Fibroblast of skin of left quadriceps (primary cell): ENCODE measurements around the gene CEACAM20.
"Not testable (repeated sequence)": the region's sequence is repeated elsewhere in the genome, so short reads cannot be mapped to it uniquely, and the experiment has no call there.

Experiments
- DNase-seq, 2 experiments: peaks; one replicate each; pipeline ENCODE4 v3.0.0-alpha.2; 2013; ENCODE audit warnings: low read depth in 2 of 2

Gene CEACAM20

GRCh38 chr19:44548736-44549135 is 19.3 kb upstream of the CEACAM20 start:
- peak; percentile 16 to 23 for DNase-seq

- DNase-seq = no peak
Measured at GRCh38 chr19:44544031-44544430, 14.6 kb upstream of the CEACAM20 start.

- no peak for DNase-seq
Measured at GRCh38 chr19:44542671-44543070, 13.2 kb upstream of the CEACAM20 start.

GRCh38 chr19:44540736-44541135 is 11.3 kb upstream of the CEACAM20 start:
- no peak for DNase-seq

GRCh38 chr19:44539991-44540390 is 10.5 kb upstream of the CEACAM20 start:
- DNase-seq = no peak

- DNase-seq = no peak
Measured at GRCh38 chr19:44539236-44539826, 9.9 kb upstream of the CEACAM20 start.

GRCh38 chr19:44535361-44535760 is 5.9 kb upstream of the CEACAM20 start:
- DNase-seq = not testable (repeated sequence)

GRCh38 chr19:44532819-44533218 is 3.3 kb upstream of the CEACAM20 start:
- DNase-seq = no peak

GRCh38 chr19:44530777-44531176 is 1.3 kb upstream of the CEACAM20 start:
- DNase-seq = no peak

- DNase-seq = no peak
Measured at GRCh38 chr19:44527554-44527953, 1.9 kb downstream of the CEACAM20 start.

- no peak for DNase-seq
Measured at GRCh38 chr19:44525721-44526430, 3.6 kb downstream of the CEACAM20 start.

- DNase-seq = no peak
Measured at GRCh38 chr19:44521370-44521769, 8.1 kb downstream of the CEACAM20 start.

GRCh38 chr19:44517146-44517545 is 12.3 kb downstream of the CEACAM20 start:
- DNase-seq = no peak

GRCh38 chr19:44515907-44516306 is 13.6 kb downstream of the CEACAM20 start:
- DNase-seq = no peak

- DNase-seq = no peak
Measured at GRCh38 chr19:44515031-44515430, 14.4 kb downstream of the CEACAM20 start.

- peak in 1 of 2 experiments; percentile 12 for DNase-seq
Measured at GRCh38 chr19:44512326-44513298, 16.9 kb downstream of the CEACAM20 start.

- no peak for DNase-seq
Measured at GRCh38 chr19:44509478-44509877, 20.0 kb downstream of the CEACAM20 start.

- peak; percentile 82 to 84 for DNase-seq
Measured at GRCh38 chr19:44499962-44500949, 29.2 kb downstream of the CEACAM20 start, which contains the start of gene ZNF180. TSS of gene ZNF180 (minus strand) at chr19:44500522. CDS start at chr19:44497334, 3,188 bp downstream.

GRCh38 chr19:44499559-44499958 is 29.9 kb downstream of the CEACAM20 start:
- no peak for DNase-seq

- DNase-seq = no peak
Measured at GRCh38 chr19:44498988-44499387, 30.5 kb downstream of the CEACAM20 start.

GRCh38 chr19:44496711-44497110 is 32.8 kb downstream of the CEACAM20 start:
- no peak for DNase-seq
